H9 (cell line): ENCODE results near the gene ANAPC2. TPM values are rescaled to one million over a fixed set of nuclear protein-coding genes. Genes with fewer than 3 reads are reported as not detected.

ENCODE experiments used
- DNase-seq: peaks from one replicate; pipeline ENCODE4 v3.0.0-alpha.2; 2017
- H2AFZ ChIP-seq: one replicate; pipeline ENCODE4 v1.6.1; 2013; ENCODE audit warnings: mild to moderate bottlenecking, low read length, control low read depth, moderate library complexity
- H2AK5ac ChIP-seq: 2 replicates; pipeline ENCODE4 v1.6.1; 2013; ENCODE audit warnings: low read length, control low read depth, mixed read lengths; ENCODE audit not compliant: insufficient read length
- H2BK120ac ChIP-seq: one replicate; pipeline ENCODE4 v1.6.1; 2013; ENCODE audit warnings: low read depth, mild to moderate bottlenecking, low read length, control low read depth, inconsistent platforms; ENCODE audit not compliant: poor library complexity, severe bottlenecking
- H2BK12ac ChIP-seq: 2 replicates; pipeline ENCODE4 v1.6.1; 2013; ENCODE audit warnings: low read length, control low read depth, mixed read lengths, low read depth; ENCODE audit not compliant: insufficient read length
- H2BK15ac ChIP-seq: 2 replicates; pipeline ENCODE4 v1.6.1; 2013; ENCODE audit warnings: low read depth, low read length, control low read depth
- H2BK20ac ChIP-seq: one replicate; pipeline ENCODE4 v1.6.1; 2013; ENCODE audit warnings: low read depth, mild to moderate bottlenecking, low read length, control low read depth, inconsistent platforms; ENCODE audit not compliant: poor library complexity, severe bottlenecking
- H2BK5ac ChIP-seq: 2 replicates; pipeline ENCODE4 v1.6.1; 2013; ENCODE audit warnings: low read length, control low read depth, mixed read lengths; ENCODE audit not compliant: insufficient read length
- H3K14ac ChIP-seq: 2 replicates; pipeline ENCODE4 v1.6.1; 2013; ENCODE audit warnings: low read length, control low read depth; ENCODE audit not compliant: insufficient read depth
- H3K18ac ChIP-seq: 2 replicates; pipeline ENCODE4 v1.6.1; 2013; ENCODE audit warnings: low read depth, mild to moderate bottlenecking, mixed read lengths, low read length, control low read depth; ENCODE audit not compliant: insufficient read length
- H3K23ac ChIP-seq: 2 replicates; pipeline ENCODE4 v1.6.1; 2013; ENCODE audit warnings: low read length, control low read depth, mixed read lengths, low read depth; ENCODE audit not compliant: insufficient read length
- H3K23me2 ChIP-seq: 2 replicates; pipeline ENCODE4 v1.6.1; 2013; ENCODE audit warnings: low read depth, mild to moderate bottlenecking, mixed read lengths, low read length, control low read depth; ENCODE audit not compliant: insufficient read length, poor library complexity, severe bottlenecking
- H3K27ac ChIP-seq: 2 replicates; pipeline ENCODE4 v1.5.1; 2013; ENCODE audit warnings: low read length, control low read depth, mixed read lengths, low read depth; ENCODE audit not compliant: insufficient read length
- H3K27me3 ChIP-seq: 2 replicates; pipeline ENCODE4 v1.6.1; 2013; ENCODE audit warnings: low read length, control low read depth, inconsistent platforms; ENCODE audit not compliant: insufficient read depth
- H3K4ac ChIP-seq: 2 replicates; pipeline ENCODE4 v1.6.1; 2013; ENCODE audit warnings: low read depth, mild to moderate bottlenecking, control low read depth, inconsistent platforms, low read length, moderate library complexity
- H3K4me1 ChIP-seq: 2 replicates; pipeline ENCODE4 v1.6.1; 2013; ENCODE audit warnings: low read length, control low read depth, inconsistent platforms; ENCODE audit not compliant: insufficient read depth
- H3K4me2 ChIP-seq: 2 replicates; pipeline ENCODE4 v1.6.1; 2013; ENCODE audit warnings: low read length, control low read depth, mixed read lengths; ENCODE audit not compliant: insufficient read length, insufficient read depth
- H3K56ac ChIP-seq: 2 replicates; pipeline ENCODE4 v1.6.1; 2013; ENCODE audit warnings: low read depth, mild to moderate bottlenecking, mixed read lengths, low read length, control low read depth; ENCODE audit not compliant: insufficient read length
- H3K79me1 ChIP-seq: 2 replicates; pipeline ENCODE4 v1.6.1; 2013; ENCODE audit warnings: low read depth, mild to moderate bottlenecking, moderate library complexity, low read length, control low read depth, inconsistent platforms; ENCODE audit not compliant: insufficient read depth, poor library complexity, severe bottlenecking
- H3K79me2 ChIP-seq: 2 replicates; pipeline ENCODE4 v1.6.1; 2013; ENCODE audit warnings: low read length, control low read depth, inconsistent platforms; ENCODE audit not compliant: insufficient read depth
- H3K9ac ChIP-seq: 2 replicates; pipeline ENCODE4 v1.6.1; 2013; ENCODE audit warnings: low read length, control low read depth, mixed read lengths; ENCODE audit not compliant: insufficient read length; ENCODE audit errors: extremely low read depth
- H3K9me3 ChIP-seq: one replicate; pipeline ENCODE4 v1.6.1; 2013; ENCODE audit warnings: low read depth, low read length, inconsistent platforms; ENCODE audit not compliant: control insufficient read depth
- H3T11ph ChIP-seq: one replicate; pipeline ENCODE4 v1.6.1; 2013; ENCODE audit warnings: mild to moderate bottlenecking, low read length, control low read depth, inconsistent platforms
- H4K20me1 ChIP-seq: one replicate; pipeline ENCODE4 v1.6.1; 2013; ENCODE audit not compliant: control insufficient read depth, insufficient read length, insufficient read depth
- H4K5ac ChIP-seq: 2 replicates; pipeline ENCODE4 v1.6.1; 2013; ENCODE audit warnings: low read depth, mild to moderate bottlenecking, mixed read lengths, low read length, control low read depth; ENCODE audit not compliant: insufficient read length
- H4K8ac ChIP-seq: replicated peaks from 2 replicates; pipeline ENCODE4 v1.6.1; 2013; ENCODE audit warnings: low read length, control low read depth, mixed read lengths, low read depth; ENCODE audit not compliant: insufficient read length
- H4K91ac ChIP-seq: 2 replicates; pipeline ENCODE4 v1.6.1; 2013; ENCODE audit warnings: low read depth, mild to moderate bottlenecking, moderate library complexity, mixed read lengths, low read length, control low read depth; ENCODE audit not compliant: insufficient read length
- H3K27ac Mint-ChIP-seq, 3 experiments: 2 replicates in 2 of 3; 3 replicates in 1 of 3; pipeline ENCODE4 v1.8.0; 2020 to 2021; ENCODE audit warnings: mixed read lengths in 3 of 3, mild to moderate bottlenecking in 1 of 3, moderate library complexity in 1 of 3
- H3K27me3 Mint-ChIP-seq: 2 replicates; pipeline ENCODE4 v1.8.0; 2021; ENCODE audit warnings: low read depth, mild to moderate bottlenecking, moderate library complexity, mixed read lengths
- H3K36me3 Mint-ChIP-seq, 3 experiments: 2 replicates in 2 of 3; 3 replicates in 1 of 3; pipeline ENCODE4 v1.8.0; 2020 to 2021; ENCODE audit warnings: low read depth in 3 of 3, mixed read lengths in 3 of 3; ENCODE audit not compliant: insufficient read depth in 1 of 3
- H3K4me1 Mint-ChIP-seq, 2 experiments: 2 replicates each; pipeline ENCODE4 v1.8.0; 2020; ENCODE audit warnings: mixed read lengths in 2 of 2
- H3K4me3 Mint-ChIP-seq, 2 experiments: 2 replicates in 1 of 2; 3 replicates in 1 of 2; pipeline ENCODE4 v1.8.0; 2020 to 2021; ENCODE audit warnings: mild to moderate bottlenecking in 2 of 2, mixed read lengths in 2 of 2, moderate library complexity in 1 of 2
- H3K9me3 Mint-ChIP-seq, 2 experiments: 2 replicates in 1 of 2; 3 replicates in 1 of 2; pipeline ENCODE4 v1.8.0; 2020; ENCODE audit warnings: mild to moderate bottlenecking in 2 of 2, mixed read lengths in 2 of 2, moderate library complexity in 1 of 2
- CTCF ChIP-seq: fragments of 200-600 bp; sonication (generic); conservative IDR thresholded peaks from 3 replicates; pipeline ENCODE4 v1.8.0; 2021; ENCODE audit warnings: antibody characterized with exemption, mild to moderate bottlenecking
- WGBS: extraction: QIAGEN DNeasy Blood & Tissue Kit; methylation state at CpG from one replicate; pipeline ENCODE4 v1.1.7; 2013; ENCODE audit warnings: missing lambda C conversion rate, low lambda C conversion rate, mixed read lengths; ENCODE audit not compliant: insufficient read length; ENCODE audit errors: extremely low coverage; 5-methylcytosine and 5-hydroxymethylcytosine counted together
- total RNA-seq: library from RNA; stranded (reverse); gene quantifications from 2 replicates; pipeline ENCODE4 v1.2.1, GENCODE V29; 2021

The ANAPC2 gene
- total RNA-seq, 1 experiment from 2014 or later = 54.8 TPM

- no peak overlapping the region for H4K8ac ChIP-seq
- Mint-ChIP-seq H3K27me3 (peaks cover 54% of the 10 kb centered on the region), H3K9me3 (no peaks in the 10 kb centered on the region; a peak in 2 of 5 replicates), H3K36me3 (no peaks in the 10 kb centered on the region), H3K27ac (no peak overlapping the region), H3K4me1 (peaks cover 0 to 11% of the 10 kb centered on the region in 2 experiments; a peak in 2 of 4 replicates), H3K4me3 (no peak overlapping the region)
- no peak overlapping the region for H3T11ph ChIP-seq
- no peaks in the 10 kb centered on the region for H3K79me2 ChIP-seq
- H2BK5ac ChIP-seq = no peak overlapping the region
- no peak overlapping the region for H2BK120ac ChIP-seq
- H3K9me3 ChIP-seq = no peaks in the 10 kb centered on the region
- H3K27ac ChIP-seq = no peak overlapping the region
- DNase-seq = no peak
- no peak for TF ChIP-seq CTCF
- H2AFZ ChIP-seq = no peak overlapping the region
- H3K56ac ChIP-seq = no peak overlapping the region
- no peak overlapping the region for H2BK12ac ChIP-seq
- no peak overlapping the region for H3K4me2 ChIP-seq
- no peaks in the 10 kb centered on the region for H3K23me2 ChIP-seq
- no peak overlapping the region for H2BK20ac ChIP-seq
- H4K20me1 ChIP-seq = no peaks in the 10 kb centered on the region
- no peak overlapping the region for H3K18ac ChIP-seq
- no peaks in the 10 kb centered on the region for H3K79me1 ChIP-seq
- no peak overlapping the region for H3K9ac ChIP-seq
- no peak overlapping the region for H3K23ac ChIP-seq
- H2AK5ac ChIP-seq = no peak overlapping the region
- H4K5ac ChIP-seq = no peak overlapping the region
- H3K14ac ChIP-seq = no peak overlapping the region
- H3K27me3 ChIP-seq = no peaks in the 10 kb centered on the region; the same call in 1 of the 2 replicates
- WGBS = no CpG with 5 or more reads among the region's 9 CpGs
- H2BK15ac ChIP-seq = no peak overlapping the region
- H3K4me1 ChIP-seq = no peaks in the 10 kb centered on the region; the same call in 1 of the 2 replicates
- H3K4ac ChIP-seq = no peak overlapping the region
- H4K91ac ChIP-seq = no peak overlapping the region
Observed at GRCh38 chr9:137146527-137146918, 41.8 kb downstream of the ANAPC2 start.
